HG03571 (cell line): Measurements from ENCODE around the gene DDIT3.

Experiments
- ATAC-seq: cut with Tn5 transposase; IDR thresholded peaks from one replicate; pipeline ENCODE4 v1.9.1; 2021; ENCODE audit not compliant: unreplicated experiment

Gene DDIT3

GRCh38 chr12:57547288-57548012, 27.1 kb upstream of the DDIT3 start:
- no peak for ATAC-seq

- ATAC-seq, result peak; percentile 97
These were observed 26.3 kb upstream of the DDIT3 start, which contains the start of gene DCTN2 for GRCh38 chr12:57546438-57547287. Gene DCTN2, minus strand, starts transcription at chr12:57547192. Its CDS starts 129 bp downstream, at chr12:57547063.

GRCh38 chr12:57545809-57546437, 25.6 kb upstream of the DDIT3 start:
- no peak for ATAC-seq

- no peak for ATAC-seq
These were observed 23.3 kb upstream of the DDIT3 start for GRCh38 chr12:57543581-57543980.

- no peak for ATAC-seq
These were observed 21.4 kb upstream of the DDIT3 start for GRCh38 chr12:57541717-57542116.

- no peak for ATAC-seq
These were observed 20.7 kb upstream of the DDIT3 start for GRCh38 chr12:57541001-57541400.

- no peak for ATAC-seq
These were observed 18.9 kb upstream of the DDIT3 start for GRCh38 chr12:57539134-57539768.

- no peak for ATAC-seq
These were observed 16.3 kb upstream of the DDIT3 start for GRCh38 chr12:57536597-57536942.

GRCh38 chr12:57535764-57536596, 15.7 kb upstream of the DDIT3 start:
- ATAC-seq, result no peak

GRCh38 chr12:57534991-57535543, 14.8 kb upstream of the DDIT3 start:
- no peak for ATAC-seq

GRCh38 chr12:57534250-57534649, 13.9 kb upstream of the DDIT3 start:
- ATAC-seq, result no peak

- ATAC-seq, result no peak
These were observed 12.8 kb upstream of the DDIT3 start for GRCh38 chr12:57533108-57533507.

- ATAC-seq, result no peak
These were observed 11.5 kb upstream of the DDIT3 start for GRCh38 chr12:57531836-57532235.

- ATAC-seq, result no peak
These were observed 10.3 kb upstream of the DDIT3 start for GRCh38 chr12:57530396-57531142.

- ATAC-seq, result no peak
These were observed 9.5 kb upstream of the DDIT3 start for GRCh38 chr12:57529831-57530230.

- ATAC-seq, result no peak
These were observed 8.7 kb upstream of the DDIT3 start for GRCh38 chr12:57528831-57529555.

GRCh38 chr12:57528176-57528575, 7.9 kb upstream of the DDIT3 start:
- ATAC-seq, result no peak

- ATAC-seq, result no peak
These were observed 6.9 kb upstream of the DDIT3 start for GRCh38 chr12:57527184-57527583.
